Erythroblast (primary cell): Measurements from ENCODE around the gene KIF17.
A peak's percentile ranks its signal among the peaks of the same experiment; 100 is the strongest.

Experiments
- DNase-seq, 2 experiments: peaks; one replicate each; lab custom pipeline; 2025; lab: John Stamatoyannopoulos, UW
- GATA1 ChIP-seq: IDR thresholded peaks from 2 replicates; pipeline ENCODE4 v1.6.1; 2011; ENCODE audit warnings: low read depth, mild to moderate bottlenecking, control low read depth, low read length, moderate library complexity
- POLR2A ChIP-seq: IDR thresholded peaks from 2 replicates; pipeline ENCODE4 v1.6.1; 2011; ENCODE audit warnings: mild to moderate bottlenecking, low read length

KIF17 gene

GRCh38 chr1:20731057-20731991, 13.5 kb upstream of the KIF17 start:
- peak in 1 of 2 experiments; percentile 31 for DNase-seq
- no peak for TF ChIP-seq POLR2A
- TF ChIP-seq GATA1 = no peak

GRCh38 chr1:20730690-20731056, 12.9 kb upstream of the KIF17 start:
- TF ChIP-seq GATA1 (no peak), POLR2A (no peak)
- DNase-seq = no peak

GRCh38 chr1:20729990-20730689, 12.3 kb upstream of the KIF17 start:
- no peak for DNase-seq
- TF ChIP-seq POLR2A (no peak), GATA1 (no peak)

GRCh38 chr1:20729155-20729931, 11.5 kb upstream of the KIF17 start:
- no peak for DNase-seq

GRCh38 chr1:20728371-20729154, 10.8 kb upstream of the KIF17 start:
- DNase-seq = no peak
- TF ChIP-seq POLR2A = no peak
- no peak for TF ChIP-seq GATA1

More at GRCh38 chr1:20729155-20729931, 11.5 kb upstream of the KIF17 start:
- no peak for TF ChIP-seq POLR2A

GRCh38 chr1:20727746-20728316, 10.0 kb upstream of the KIF17 start:
- DNase-seq = peak; percentile 30 to 43
- TF ChIP-seq POLR2A (no peak), GATA1 (no peak)

GRCh38 chr1:20726932-20727745, 9.3 kb upstream of the KIF17 start:
- TF ChIP-seq POLR2A = no peak
- TF ChIP-seq GATA1 = no peak
- DNase-seq = no peak

- DNase-seq = no peak
- no peak for TF ChIP-seq POLR2A
- TF ChIP-seq GATA1 = no peak
Measured at GRCh38 chr1:20726118-20726911, 8.5 kb upstream of the KIF17 start.

- TF ChIP-seq POLR2A (no peak), GATA1 (no peak)
- peak in 1 of 2 experiments; percentile 20 for DNase-seq
Measured at GRCh38 chr1:20725189-20726117, 7.6 kb upstream of the KIF17 start.
